Prostate gland (tissue), 2 donors: ENCODE results near the gene ENPEP.

Source experiments
- POLR2A ChIP-seq: fragments of 450-650 bp; IDR thresholded peaks from one replicate; pipeline ENCODE4 v1.6.1; 2016; ENCODE audit warnings: antibody characterized with exemption, mild to moderate bottlenecking
- POLR2AphosphoS5 ChIP-seq: sonication (generic); formaldehyde crosslinking; IDR thresholded peaks from one replicate; pipeline ENCODE4 v1.6.1; 2017; ENCODE audit warnings: antibody characterized with exemption
- TF ChIP-seq, protein P1 (sequence below), 4 experiments: fragments of 200-600 bp in 2 of 4; fragments of 450-650 bp in 2 of 4; sonication (generic) in 2 of 4; IDR thresholded peaks; 1 replicate in 3 of 4; 2 replicates in 1 of 4; pipeline ENCODE4 v1.5.1; 2016 to 2019; ENCODE audit warnings: antibody characterized with exemption in 4 of 4, mild to moderate bottlenecking in 2 of 4, moderate library complexity in 2 of 4

DNA sequence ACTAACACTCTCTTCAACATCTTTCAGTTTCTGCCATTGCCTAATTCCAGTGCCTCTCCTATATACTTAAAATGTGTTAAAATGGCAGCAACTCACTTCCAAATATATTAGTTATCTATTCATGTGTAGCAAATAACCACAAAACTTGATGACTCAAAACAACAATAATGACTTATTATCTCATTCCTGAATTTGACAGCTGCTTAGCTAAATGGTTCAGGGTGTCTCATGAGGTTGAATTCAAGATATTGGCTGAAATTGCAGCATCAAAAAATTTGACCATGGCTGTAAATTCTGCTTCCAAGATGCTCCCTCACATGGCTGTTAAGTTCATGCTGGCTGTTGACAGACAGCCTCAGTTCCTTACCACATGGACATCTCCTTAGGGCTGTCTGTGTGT, 121.6 kb downstream of the ENPEP start:
- TF ChIP-seq, protein P1, sequence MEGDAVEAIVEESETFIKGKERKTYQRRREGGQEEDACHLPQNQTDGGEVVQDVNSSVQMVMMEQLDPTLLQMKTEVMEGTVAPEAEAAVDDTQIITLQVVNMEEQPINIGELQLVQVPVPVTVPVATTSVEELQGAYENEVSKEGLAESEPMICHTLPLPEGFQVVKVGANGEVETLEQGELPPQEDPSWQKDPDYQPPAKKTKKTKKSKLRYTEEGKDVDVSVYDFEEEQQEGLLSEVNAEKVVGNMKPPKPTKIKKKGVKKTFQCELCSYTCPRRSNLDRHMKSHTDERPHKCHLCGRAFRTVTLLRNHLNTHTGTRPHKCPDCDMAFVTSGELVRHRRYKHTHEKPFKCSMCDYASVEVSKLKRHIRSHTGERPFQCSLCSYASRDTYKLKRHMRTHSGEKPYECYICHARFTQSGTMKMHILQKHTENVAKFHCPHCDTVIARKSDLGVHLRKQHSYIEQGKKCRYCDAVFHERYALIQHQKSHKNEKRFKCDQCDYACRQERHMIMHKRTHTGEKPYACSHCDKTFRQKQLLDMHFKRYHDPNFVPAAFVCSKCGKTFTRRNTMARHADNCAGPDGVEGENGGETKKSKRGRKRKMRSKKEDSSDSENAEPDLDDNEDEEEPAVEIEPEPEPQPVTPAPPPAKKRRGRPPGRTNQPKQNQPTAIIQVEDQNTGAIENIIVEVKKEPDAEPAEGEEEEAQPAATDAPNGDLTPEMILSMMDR (IDR thresholded peaks at IDR 0.05), result no peak
- TF ChIP-seq POLR2A (no peak), POLR2AphosphoS5 (no peak)
